Liver (tissue), 9 donors: ENCODE results near the gene TEKTIP1. TPM values are rescaled to one million over a fixed set of nuclear protein-coding genes. Genes with fewer than 3 reads are reported as not detected.

Experiments used
- DNase-seq: peaks from one replicate; pipeline ENCODE4 v3.0.0-alpha.2; 2017; ENCODE audit warnings: low spot score
- H3K27ac ChIP-seq, 2 donors: one replicate each; pipeline ENCODE4 v1.7.0; 2013; ENCODE audit warnings: inconsistent platforms in 2 of 2, low read length in 2 of 2, control low read depth in 1 of 2, low read depth in 1 of 2, mild to moderate bottlenecking in 1 of 2
- H3K27me3 ChIP-seq, 4 donors: one replicate each; pipeline versions ENCODE4 v1.6.1 to v1.7.0; 2013; ENCODE audit warnings: low read length in 3 of 4, inconsistent platforms in 1 of 4, mild to moderate bottlenecking in 1 of 4, moderate library complexity in 1 of 4; ENCODE audit not compliant: control insufficient read depth in 4 of 4, insufficient read depth in 4 of 4
- H3K36me3 ChIP-seq, 4 donors: one replicate each; pipeline versions ENCODE4 v1.6.1 to v1.7.0; 2013; ENCODE audit warnings: low read length in 3 of 4, mild to moderate bottlenecking in 3 of 4, low read depth in 1 of 4, moderate library complexity in 1 of 4; ENCODE audit not compliant: control insufficient read depth in 4 of 4, insufficient read depth in 3 of 4
- H3K4me1 ChIP-seq, 4 donors: one replicate each; pipeline versions ENCODE4 v1.6.1 to v1.7.0; 2013; ENCODE audit warnings: low read length in 3 of 4, mild to moderate bottlenecking in 3 of 4, moderate library complexity in 1 of 4; ENCODE audit not compliant: control insufficient read depth in 4 of 4, insufficient read depth in 4 of 4
- H3K4me3 ChIP-seq, 3 donors: one replicate each; pipeline versions ENCODE4 v1.6.1 to v1.7.0; 2013; ENCODE audit warnings: low read length in 3 of 3, control low read depth in 1 of 3, low read depth in 1 of 3, mild to moderate bottlenecking in 1 of 3
- H3K9ac ChIP-seq, 2 donors: one replicate each; pipeline ENCODE4 v1.7.0; 2013; ENCODE audit warnings: low read length in 2 of 2, mild to moderate bottlenecking in 2 of 2, moderate library complexity in 2 of 2, control low read depth in 1 of 2, low read depth in 1 of 2
- H3K9me3 ChIP-seq, 4 donors: one replicate each; pipeline versions ENCODE4 v1.6.1 to v1.7.0; 2013; ENCODE audit warnings: low read length in 3 of 4; ENCODE audit not compliant: control insufficient read depth in 4 of 4
- EGR1 ChIP-seq, 2 donors: IDR thresholded peaks; 2 replicates each; pipeline ENCODE4 v1.6.1; 2016 to 2018; ENCODE audit warnings: antibody characterized with exemption in 2 of 2, low read depth in 2 of 2
- FOXA1 ChIP-seq: IDR thresholded peaks from 2 replicates; pipeline ENCODE4 v1.6.1; 2016; ENCODE audit warnings: antibody characterized with exemption
- FOXA2 ChIP-seq: IDR thresholded peaks from 2 replicates; pipeline ENCODE4 v1.6.1; 2016; ENCODE audit warnings: antibody characterized with exemption
- GABPA ChIP-seq, 2 donors: IDR thresholded peaks in 1 of 2; conservative IDR thresholded peaks in 1 of 2; 2 replicates each; pipeline ENCODE4 v1.6.1; 2016; ENCODE audit warnings: antibody characterized with exemption in 2 of 2, mild to moderate bottlenecking in 1 of 2, moderate library complexity in 1 of 2
- HNF4A ChIP-seq, 2 donors: conservative IDR thresholded peaks; 2 replicates each; pipeline ENCODE4 v1.6.1; 2016; ENCODE audit warnings: antibody characterized with exemption in 2 of 2, mild to moderate bottlenecking in 2 of 2
- HNF4G ChIP-seq: IDR thresholded peaks from 2 replicates; pipeline ENCODE4 v1.6.1; 2016; ENCODE audit warnings: antibody characterized with exemption
- JUND ChIP-seq, 2 donors: IDR thresholded peaks; 2 replicates each; pipeline ENCODE4 v1.6.1; 2016; ENCODE audit warnings: antibody characterized with exemption in 2 of 2
- NR2F2 ChIP-seq: IDR thresholded peaks from 2 replicates; pipeline ENCODE4 v1.6.1; 2016; ENCODE audit warnings: antibody characterized with exemption
- RAD21 ChIP-seq, 2 donors: IDR thresholded peaks; 2 replicates each; pipeline ENCODE4 v1.6.1; 2016; ENCODE audit warnings: antibody characterized with exemption in 2 of 2, mild to moderate bottlenecking in 2 of 2
- REST ChIP-seq: IDR thresholded peaks from 2 replicates; pipeline ENCODE4 v1.6.1; 2016; ENCODE audit warnings: antibody characterized with exemption, mild to moderate bottlenecking
- RXRA ChIP-seq, 2 donors: IDR thresholded peaks; 2 replicates each; pipeline ENCODE4 v1.6.1; 2017 to 2018; ENCODE audit warnings: antibody characterized with exemption in 2 of 2, mild to moderate bottlenecking in 1 of 2
- SP1 ChIP-seq: IDR thresholded peaks from 2 replicates; pipeline ENCODE4 v1.6.1; 2018; ENCODE audit warnings: antibody characterized with exemption, mild to moderate bottlenecking
- TAF1 ChIP-seq: conservative IDR thresholded peaks from 2 replicates; pipeline ENCODE4 v1.6.1; 2016; ENCODE audit warnings: antibody characterized with exemption, mild to moderate bottlenecking
- YY1 ChIP-seq: IDR thresholded peaks from 2 replicates; pipeline ENCODE4 v1.6.1; 2016; ENCODE audit warnings: antibody characterized with exemption, mild to moderate bottlenecking
- WGBS: extraction: QIAGEN DNeasy Blood & Tissue Kit; methylation state at CpG from one replicate; pipeline ENCODE4 v1.1.7; 2013; 5-methylcytosine and 5-hydroxymethylcytosine counted together
- polyA plus RNA-seq, 2 donors: library from polyadenylated mRNA; stranded (reverse) in 1 of 2; unstranded in 1 of 2; fragments of 200-250 nt in 1 of 2; fragments of >200 nt in 1 of 2; fragmentation: Nextera tagmentation in 1 of 2; extraction: Ambion mirVana in 1 of 2; gene quantifications; one replicate each; pipeline versions ENCODE4 v1.2.1 to v1.2.3, GENCODE V29; 2013 to 2015
- total RNA-seq, 2 donors: library from RNA; depleted of rRNA; stranded (reverse); fragments of >200 nt; gene quantifications; one replicate each; pipeline ENCODE4 v1.2.3, GENCODE V29; 2014
- TF ChIP-seq, protein P1 (sequence below): IDR thresholded peaks from 2 replicates; pipeline ENCODE4 v1.6.1; 2016; ENCODE audit warnings: antibody characterized with exemption
- TF ChIP-seq, protein P2 (sequence below): IDR thresholded peaks from 2 replicates; pipeline ENCODE4 v1.6.1; 2016; ENCODE audit warnings: antibody characterized with exemption
- TF ChIP-seq, protein P3 (sequence below): IDR thresholded peaks from 2 replicates; pipeline ENCODE4 v1.6.1; 2016; ENCODE audit warnings: antibody characterized with exemption
- TF ChIP-seq, protein P4 (sequence below): fragments of 150-350 bp; IDR thresholded peaks from 2 replicates; pipeline ENCODE4 v1.5.1; 2017; ENCODE audit warnings: improper control_type of control experiment, low read depth, low read length; ENCODE audit not compliant: missing input control
- donor health status: healthy.
- donor health status: healthy.
- donor health status: healthy.
- donor health status: healthy.
- donor health status: healthy.

The TEKTIP1 gene
- total and polyA plus RNA-seq, 4 donors: 0.17 TPM; not detected in 3

- no peak for TF ChIP-seq YY1
- TF ChIP-seq FOXA2: no peak
- TF ChIP-seq, protein P1, sequence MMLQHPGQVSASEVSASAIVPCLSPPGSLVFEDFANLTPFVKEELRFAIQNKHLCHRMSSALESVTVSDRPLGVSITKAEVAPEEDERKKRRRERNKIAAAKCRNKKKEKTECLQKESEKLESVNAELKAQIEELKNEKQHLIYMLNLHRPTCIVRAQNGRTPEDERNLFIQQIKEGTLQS: no peak
- TF ChIP-seq HNF4G: no peak
- TF ChIP-seq TAF1: no peak
- TF ChIP-seq, protein P2, sequence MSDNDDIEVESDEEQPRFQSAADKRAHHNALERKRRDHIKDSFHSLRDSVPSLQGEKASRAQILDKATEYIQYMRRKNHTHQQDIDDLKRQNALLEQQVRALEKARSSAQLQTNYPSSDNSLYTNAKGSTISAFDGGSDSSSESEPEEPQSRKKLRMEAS: no peak
- no peak for TF ChIP-seq EGR1 (IDR thresholded peaks at IDR 0.05; ENCODE audit: low read depth in 2 of 2)
- TF ChIP-seq FOXA1: no peak
These were observed 3.8 kb upstream of the TEKTIP1 start (continued) for GRCh38 chr19:3535235-3535535.

DNA sequence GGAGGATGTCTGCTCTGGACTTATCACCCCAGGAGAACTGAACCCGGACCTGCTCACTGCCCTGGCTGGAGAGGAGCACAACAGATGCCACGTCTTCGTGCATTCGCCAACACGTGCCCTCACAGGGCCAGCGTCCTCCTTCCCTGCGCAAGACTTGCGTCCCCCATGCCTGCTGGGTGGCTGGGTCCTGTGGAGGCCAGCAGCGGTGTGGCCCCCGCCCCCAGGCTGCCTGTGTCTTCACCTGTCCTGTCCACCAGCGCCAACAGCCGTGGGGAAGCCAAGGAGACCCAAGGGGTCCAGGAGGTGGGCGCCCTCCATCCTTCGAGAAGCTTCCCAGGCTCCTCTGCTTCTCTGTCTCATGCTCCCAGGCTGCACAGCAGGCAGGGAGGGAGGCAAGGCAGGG, 3.4 kb upstream of the TEKTIP1 start:
- H3K27ac ChIP-seq: no peak overlapping the region
- H3K36me3 ChIP-seq: peaks cover 8 to 62% (median 29%) of the 10 kb centered on the region in 4 donors
- TF ChIP-seq, protein P3, sequence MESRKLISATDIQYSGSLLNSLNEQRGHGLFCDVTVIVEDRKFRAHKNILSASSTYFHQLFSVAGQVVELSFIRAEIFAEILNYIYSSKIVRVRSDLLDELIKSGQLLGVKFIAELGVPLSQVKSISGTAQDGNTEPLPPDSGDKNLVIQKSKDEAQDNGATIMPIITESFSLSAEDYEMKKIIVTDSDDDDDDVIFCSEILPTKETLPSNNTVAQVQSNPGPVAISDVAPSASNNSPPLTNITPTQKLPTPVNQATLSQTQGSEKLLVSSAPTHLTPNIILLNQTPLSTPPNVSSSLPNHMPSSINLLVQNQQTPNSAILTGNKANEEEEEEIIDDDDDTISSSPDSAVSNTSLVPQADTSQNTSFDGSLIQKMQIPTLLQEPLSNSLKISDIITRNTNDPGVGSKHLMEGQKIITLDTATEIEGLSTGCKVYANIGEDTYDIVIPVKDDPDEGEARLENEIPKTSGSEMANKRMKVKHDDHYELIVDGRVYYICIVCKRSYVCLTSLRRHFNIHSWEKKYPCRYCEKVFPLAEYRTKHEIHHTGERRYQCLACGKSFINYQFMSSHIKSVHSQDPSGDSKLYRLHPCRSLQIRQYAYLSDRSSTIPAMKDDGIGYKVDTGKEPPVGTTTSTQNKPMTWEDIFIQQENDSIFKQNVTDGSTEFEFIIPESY: no peak
- TF ChIP-seq, protein P1: no peak
- TF ChIP-seq FOXA1 (no peak), FOXA2 (no peak), SP1 (no peak), RAD21 (IDR thresholded peaks at IDR 0.05) (no peak), GABPA (IDR thresholded peaks at IDR 0.05 in 1 of 2, conservative IDR thresholded peaks at IDR 0.05 in 1 of 2) (no peak), YY1 (no peak), NR2F2 (no peak)
- TF ChIP-seq, protein P2: no peak
- no peak overlapping the region for H3K4me3 ChIP-seq
- no peaks in the 10 kb centered on the region for H3K9me3 ChIP-seq
- no peaks in the 10 kb centered on the region for H3K27me3 ChIP-seq
- H3K4me1 ChIP-seq: no peaks in the 10 kb centered on the region
- WGBS: 96% methylated on average over 14 of the region's 14 CpGs
- no peak overlapping the region for H3K9ac ChIP-seq
- DNase-seq: no peak

GRCh38 chr19:3535981-3536380, 3.0 kb upstream of the TEKTIP1 start:
- no peak for TF ChIP-seq NR2F2
- TF ChIP-seq REST: no peak
- TF ChIP-seq JUND (IDR thresholded peaks at IDR 0.05): no peak
- no peak for TF ChIP-seq HNF4A (conservative IDR thresholded peaks at IDR 0.05)
- no peak for TF ChIP-seq SP1
- no peak for TF ChIP-seq EGR1 (IDR thresholded peaks at IDR 0.05; ENCODE audit: low read depth in 2 of 2)
- TF ChIP-seq RAD21 (IDR thresholded peaks at IDR 0.05): no peak
- no peak for TF ChIP-seq HNF4G
- TF ChIP-seq, protein P3: no peak
- TF ChIP-seq FOXA1: no peak
- TF ChIP-seq RXRA (IDR thresholded peaks at IDR 0.05): no peak
- TF ChIP-seq, protein P4, sequence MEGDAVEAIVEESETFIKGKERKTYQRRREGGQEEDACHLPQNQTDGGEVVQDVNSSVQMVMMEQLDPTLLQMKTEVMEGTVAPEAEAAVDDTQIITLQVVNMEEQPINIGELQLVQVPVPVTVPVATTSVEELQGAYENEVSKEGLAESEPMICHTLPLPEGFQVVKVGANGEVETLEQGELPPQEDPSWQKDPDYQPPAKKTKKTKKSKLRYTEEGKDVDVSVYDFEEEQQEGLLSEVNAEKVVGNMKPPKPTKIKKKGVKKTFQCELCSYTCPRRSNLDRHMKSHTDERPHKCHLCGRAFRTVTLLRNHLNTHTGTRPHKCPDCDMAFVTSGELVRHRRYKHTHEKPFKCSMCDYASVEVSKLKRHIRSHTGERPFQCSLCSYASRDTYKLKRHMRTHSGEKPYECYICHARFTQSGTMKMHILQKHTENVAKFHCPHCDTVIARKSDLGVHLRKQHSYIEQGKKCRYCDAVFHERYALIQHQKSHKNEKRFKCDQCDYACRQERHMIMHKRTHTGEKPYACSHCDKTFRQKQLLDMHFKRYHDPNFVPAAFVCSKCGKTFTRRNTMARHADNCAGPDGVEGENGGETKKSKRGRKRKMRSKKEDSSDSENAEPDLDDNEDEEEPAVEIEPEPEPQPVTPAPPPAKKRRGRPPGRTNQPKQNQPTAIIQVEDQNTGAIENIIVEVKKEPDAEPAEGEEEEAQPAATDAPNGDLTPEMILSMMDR: no peak
- no peak for TF ChIP-seq YY1
- no peak for TF ChIP-seq GABPA (IDR thresholded peaks at IDR 0.05 in 1 of 2, conservative IDR thresholded peaks at IDR 0.05 in 1 of 2)
- TF ChIP-seq, protein P2: no peak
- TF ChIP-seq TAF1: no peak
- Histone ChIP-seq H3K9ac (no peak overlapping the region), H3K4me3 (no peak overlapping the region), H3K27me3 (no peaks in the 10 kb centered on the region), H3K36me3 (peaks cover 8 to 58% (median 25%) of the 10 kb centered on the region in 4 donors), H3K27ac (no peak overlapping the region), H3K4me1 (no peaks in the 10 kb centered on the region), H3K9me3 (no peaks in the 10 kb centered on the region)
- no peak for DNase-seq
- WGBS: 94% methylated on average over 10 of the region's 10 CpGs
